GM21723 (cell line): Measurements from ENCODE around the gene STXBP5L.
A peak's percentile ranks its signal among the peaks of the same experiment; 100 is the strongest.
"Not testable (repeated sequence)": the region's sequence is repeated elsewhere in the genome, so short reads cannot be mapped to it uniquely, and the experiment has no call there.

Experiments
- ATAC-seq: cut with Tn5 transposase; IDR thresholded peaks from one replicate; pipeline ENCODE4 v1.9.1; 2021; ENCODE audit warnings: mild to moderate bottlenecking, moderate library complexity; ENCODE audit not compliant: unreplicated experiment

STXBP5L gene

DNA sequence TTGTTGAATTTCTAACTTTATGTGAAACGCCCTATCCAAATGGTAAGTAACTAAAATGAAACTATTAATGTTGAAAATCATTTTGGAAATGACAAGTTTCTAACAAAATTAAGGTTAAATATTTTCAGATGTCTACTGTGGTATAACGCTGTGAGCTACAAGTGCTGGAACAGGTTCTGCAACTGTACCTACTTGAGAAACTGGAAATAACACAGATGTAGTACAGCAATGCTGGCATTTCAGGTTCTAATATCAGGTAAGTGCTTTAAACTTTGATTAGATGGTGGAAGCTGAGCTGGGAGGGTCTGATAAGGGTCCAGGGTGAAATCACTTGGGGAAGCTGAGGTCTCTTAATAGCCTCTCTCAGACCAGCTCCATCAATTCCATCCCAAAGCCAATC is 315.1 kb downstream of the STXBP5L start:
- ATAC-seq: no peak

DNA sequence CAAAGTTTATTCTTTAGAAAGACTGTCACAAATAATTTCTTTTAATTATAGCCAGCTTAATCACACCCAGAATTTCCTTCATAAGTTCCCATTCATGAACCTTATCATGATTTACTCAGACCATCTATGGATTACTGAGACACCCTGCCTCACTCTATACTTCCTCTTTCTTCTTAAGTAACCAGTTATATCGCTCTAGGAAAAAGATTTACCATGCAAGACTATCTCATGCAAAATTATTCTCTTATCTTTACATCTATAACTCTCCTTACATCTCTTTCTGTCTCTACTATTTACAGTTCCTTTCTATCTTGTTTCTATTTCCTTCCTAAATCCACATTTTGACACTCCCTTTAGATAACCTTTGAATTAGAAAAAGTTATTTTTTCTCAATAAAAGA is 321.0 kb downstream of the STXBP5L start:
- no peak for ATAC-seq

DNA sequence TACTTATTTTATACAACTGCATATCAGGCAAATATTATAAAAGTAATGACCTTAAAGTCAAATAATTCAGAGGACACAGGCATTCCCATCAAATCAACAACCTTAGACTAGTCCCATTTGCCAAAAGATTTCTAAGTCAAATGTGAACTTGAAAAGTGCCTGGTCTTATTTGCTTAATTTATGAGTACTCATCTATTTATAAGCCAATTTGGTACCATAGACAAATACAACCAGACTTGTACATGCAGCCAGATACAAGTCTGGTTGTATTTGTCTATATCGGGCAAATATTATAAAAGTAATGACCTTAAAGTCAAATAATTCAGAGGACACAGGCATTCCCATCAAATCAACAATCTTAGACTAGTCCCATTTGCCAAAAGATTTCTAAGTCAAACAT is 322.2 kb downstream of the STXBP5L start:
- ATAC-seq: not testable (repeated sequence)

DNA sequence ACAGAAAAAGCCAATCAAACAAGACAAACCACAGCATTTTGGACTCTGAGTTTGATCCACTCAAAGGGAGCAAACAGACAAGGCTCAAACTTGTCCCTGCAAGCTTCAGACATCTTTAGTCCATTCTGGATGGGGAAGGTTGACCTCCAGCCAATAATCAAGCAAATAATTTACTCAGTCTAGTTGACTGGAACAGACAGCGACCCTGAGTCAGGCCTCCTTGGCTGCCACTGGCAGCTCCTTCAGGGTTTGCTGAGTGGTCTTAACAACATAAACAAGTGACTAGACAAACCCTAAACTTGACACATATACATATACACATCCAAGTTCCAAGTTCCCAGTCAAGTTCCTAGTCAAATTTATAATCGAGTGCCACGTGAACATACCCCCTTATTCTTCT is 323.9 kb downstream of the STXBP5L start:
- no peak for ATAC-seq

DNA sequence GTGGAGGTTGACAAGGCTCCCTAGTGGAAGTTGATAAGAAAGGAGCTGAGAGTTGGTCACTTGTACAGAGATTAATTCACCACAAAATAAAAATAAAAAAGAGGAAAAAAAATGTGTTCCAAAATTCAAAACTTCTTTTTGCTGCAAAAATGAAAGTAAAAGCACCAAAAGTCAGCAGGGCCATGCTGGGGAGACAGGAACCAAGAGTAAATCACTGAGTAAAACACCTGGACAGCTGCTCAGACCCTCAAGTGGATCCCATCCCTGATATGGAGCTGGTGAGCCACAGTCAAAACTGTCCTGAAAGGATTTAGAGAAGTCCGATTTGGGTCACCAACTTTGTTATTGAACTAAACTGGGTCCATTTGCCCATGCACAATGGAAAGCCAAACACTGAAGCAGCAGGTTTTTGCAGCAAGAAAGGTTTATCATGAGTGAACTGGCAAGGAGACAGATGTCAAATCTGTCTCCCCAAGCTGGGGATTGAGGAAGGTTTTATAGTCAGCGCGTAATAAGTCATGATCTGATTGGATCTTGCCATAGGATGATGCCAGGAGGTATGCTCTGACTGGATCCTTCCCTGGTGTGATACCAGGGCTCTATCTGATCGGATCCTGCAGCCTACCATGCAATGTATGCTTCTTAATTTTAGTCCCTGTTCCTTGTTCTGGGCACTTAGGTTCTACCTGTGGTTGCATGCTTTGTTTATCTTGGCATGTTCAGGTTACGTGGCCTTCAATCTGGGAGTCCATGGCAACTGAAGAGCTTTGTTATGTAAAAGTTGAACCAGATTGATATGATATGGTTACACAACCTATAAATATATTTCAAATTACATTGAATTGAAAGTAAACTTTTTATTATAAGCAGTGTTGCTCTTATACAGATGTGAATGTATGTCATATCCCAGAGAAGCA is 324.6 kb downstream of the STXBP5L start:
- no peak for ATAC-seq

DNA sequence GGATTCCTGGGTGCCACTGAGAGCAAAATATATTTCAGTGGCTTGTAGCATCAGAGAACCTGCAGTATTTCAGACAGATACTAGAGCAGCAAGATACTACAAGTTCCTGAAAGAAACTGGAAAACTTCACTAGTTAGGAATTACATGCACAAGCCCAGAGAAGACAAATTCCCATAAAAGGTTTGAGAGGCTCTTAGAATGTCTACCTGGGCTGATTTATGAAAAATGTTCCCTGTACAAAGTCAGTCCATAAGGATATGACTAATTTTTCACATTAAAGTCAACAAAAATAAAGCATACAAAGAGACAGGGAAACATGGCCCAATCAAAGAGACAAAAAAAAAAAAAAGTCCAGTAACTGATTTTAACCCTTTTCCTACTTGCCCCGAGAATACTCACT is 335.2 kb downstream of the STXBP5L start:
- no peak for ATAC-seq

DNA sequence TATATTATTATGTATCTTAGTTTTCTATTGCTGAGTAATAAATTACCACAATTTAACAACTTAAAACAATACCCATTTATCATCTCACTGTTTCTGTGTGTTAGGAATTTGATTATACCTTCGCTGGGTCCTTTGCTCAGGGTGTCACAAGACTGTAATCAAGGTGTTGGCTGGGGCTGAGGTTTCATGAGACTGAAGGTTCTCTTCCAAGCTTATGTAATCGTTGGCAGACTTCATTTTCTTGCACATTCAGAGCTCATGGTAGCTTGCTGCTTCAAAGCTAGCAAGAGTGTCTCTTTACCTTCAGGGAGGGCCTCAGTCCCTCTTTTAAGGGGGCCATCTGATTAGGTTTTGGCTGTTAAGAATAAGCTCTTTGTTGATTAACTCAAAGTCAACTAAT is 344.7 kb downstream of the STXBP5L start:
- ATAC-seq: no peak

DNA sequence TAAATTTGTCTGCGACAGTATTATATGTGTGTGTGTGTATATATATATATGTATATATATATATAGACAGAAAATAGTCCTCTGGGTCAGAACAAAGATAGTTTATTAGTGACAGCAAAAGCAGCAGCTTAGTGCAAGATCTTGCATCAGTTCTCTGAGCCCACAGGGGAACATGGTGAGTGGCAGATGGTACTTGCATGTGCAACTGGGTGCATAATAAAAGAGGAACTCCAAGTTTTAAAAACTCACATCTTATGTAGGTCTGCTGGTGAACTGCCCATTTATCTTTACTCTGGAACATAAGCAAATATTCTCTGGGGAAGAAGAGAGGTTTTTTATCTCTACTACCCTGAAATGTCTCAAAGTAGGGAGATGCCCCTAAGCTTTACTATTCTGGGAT is 361.4 kb downstream of the STXBP5L start:
- ATAC-seq: no peak

DNA sequence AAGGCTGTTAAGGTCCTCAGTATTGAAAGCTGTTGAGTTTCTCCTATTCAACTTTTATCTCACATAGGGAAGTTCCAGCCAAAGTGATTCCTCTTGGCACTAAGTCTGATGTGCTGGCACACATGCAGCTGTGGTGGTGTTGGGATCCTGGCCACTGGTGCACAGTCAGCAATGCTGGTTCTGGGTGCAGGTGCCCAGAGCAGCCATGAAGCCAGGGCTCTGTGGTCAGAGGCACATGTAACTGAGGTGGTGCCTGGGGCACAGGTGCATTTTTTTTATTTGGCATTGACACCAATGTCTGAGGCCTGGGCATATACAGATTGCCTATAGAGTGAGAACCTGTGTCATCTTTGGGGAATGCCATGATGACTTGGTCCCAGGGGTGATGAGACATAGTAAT is 366.4 kb downstream of the STXBP5L start:
- ATAC-seq: no peak

DNA sequence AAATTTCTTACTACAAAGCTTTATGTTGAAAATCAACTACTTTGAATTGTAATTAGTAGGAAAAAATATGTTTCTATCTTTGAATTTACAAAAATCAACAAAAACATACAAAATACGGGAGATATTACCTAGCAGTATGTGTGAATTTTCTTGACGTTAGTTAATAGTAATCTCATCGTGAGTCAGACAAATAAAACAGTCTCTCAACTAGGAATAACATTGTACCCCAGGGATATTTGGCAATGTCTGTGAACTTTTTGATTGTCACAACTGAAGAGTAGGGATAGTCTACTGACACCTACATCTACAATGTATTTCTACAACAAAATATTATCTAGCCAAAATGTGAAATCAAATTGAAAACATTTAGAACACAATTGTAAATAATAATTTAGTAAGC is 387.4 kb downstream of the STXBP5L start:
- ATAC-seq: no peak

DNA sequence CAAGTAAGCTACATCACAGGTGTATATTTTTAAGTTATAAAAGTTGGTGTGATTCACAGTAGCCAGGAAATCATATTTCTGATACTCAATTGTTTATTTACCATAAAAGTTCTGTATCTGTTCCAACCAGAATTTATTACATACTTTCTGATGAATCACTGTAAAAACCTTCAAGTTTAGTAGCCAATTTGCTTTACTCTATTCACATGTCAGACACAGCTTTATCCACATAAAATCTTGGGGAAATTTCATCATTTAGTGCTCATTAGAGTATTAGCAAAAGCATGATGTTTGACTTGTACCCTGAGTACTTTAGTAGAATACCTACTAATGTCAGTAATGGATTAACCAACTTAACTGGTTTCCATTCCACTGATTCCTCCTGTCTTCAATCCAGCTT is 388.0 kb downstream of the STXBP5L start:
- no peak for ATAC-seq

DNA sequence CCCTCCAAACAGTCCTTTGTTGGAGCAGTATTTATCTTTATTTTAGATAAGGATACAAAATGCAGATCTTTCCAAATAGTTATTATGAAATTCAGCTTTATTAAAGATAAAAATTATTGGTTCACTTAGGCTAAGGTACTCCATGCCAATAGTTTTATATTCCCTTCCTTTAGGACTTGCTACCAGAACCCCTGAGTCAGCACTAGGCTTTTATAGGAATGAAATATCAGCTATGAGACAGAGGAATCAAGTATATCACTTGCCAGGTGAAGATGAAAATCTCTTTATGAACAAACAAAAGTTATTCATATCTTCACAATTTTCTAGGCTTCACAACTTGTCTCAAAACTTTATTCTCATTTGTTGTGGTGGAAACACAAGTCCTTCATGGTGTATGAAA is 416.3 kb downstream of the STXBP5L start:
- no peak for ATAC-seq

DNA sequence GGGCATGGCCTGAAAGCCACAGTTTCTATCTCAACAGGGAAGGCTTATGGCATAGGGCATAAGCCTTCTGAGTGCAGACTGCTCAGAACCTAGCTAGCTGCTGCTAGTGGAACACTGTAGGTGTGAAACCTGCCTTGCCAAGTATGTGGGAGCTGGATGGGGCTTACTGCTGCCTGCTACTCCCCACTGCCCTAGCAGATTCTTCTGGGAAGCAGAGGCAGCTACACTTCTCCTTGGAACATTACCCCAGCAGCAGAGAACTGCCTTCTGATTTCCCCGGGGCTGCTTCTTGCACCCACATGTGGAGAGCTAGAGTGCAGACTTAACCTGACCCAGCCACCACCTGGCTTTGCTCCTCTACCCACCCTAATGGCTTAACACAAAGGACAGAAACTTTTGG is 422.1 kb downstream of the STXBP5L start:
- no peak for ATAC-seq

DNA sequence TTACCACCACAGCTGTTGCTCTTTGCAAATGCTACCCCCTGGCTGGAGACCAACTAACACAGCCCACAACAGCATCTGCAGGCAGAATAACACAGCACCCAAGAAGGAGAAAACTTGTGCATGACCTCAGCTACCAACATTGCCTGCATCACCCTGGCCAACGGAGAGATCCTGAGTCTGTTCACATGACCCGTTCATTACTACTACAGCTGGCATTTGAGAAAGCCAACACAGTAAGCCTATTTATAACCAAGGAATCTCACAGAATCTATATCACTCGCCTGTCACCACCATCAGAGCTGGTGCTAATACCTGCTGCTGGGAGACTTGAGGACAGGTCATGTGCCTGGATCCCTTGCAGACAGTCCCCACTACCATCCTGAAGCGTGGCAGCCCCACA is 422.6 kb downstream of the STXBP5L start:
- no peak for ATAC-seq

DNA sequence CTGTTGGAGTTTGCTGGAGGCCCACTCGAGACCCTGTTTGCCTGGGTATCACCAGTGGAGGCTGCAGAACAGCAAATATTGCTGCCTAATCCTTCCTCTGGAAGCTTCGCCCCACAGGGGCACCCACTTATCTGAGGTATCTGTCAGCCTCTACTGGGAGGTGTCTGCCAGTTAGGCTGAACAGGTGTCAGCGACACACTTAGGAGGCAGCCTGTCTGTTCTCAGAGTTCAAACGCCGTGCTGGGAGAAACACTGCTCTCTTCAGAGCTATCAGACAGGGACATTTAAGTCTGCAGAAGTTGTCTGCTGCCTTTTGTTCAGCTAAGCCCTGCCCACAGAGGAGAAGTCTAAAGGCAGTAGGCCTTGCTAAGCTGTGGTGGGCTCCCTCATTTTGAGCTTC is 448.0 kb downstream of the STXBP5L start:
- not testable (repeated sequence) for ATAC-seq

DNA sequence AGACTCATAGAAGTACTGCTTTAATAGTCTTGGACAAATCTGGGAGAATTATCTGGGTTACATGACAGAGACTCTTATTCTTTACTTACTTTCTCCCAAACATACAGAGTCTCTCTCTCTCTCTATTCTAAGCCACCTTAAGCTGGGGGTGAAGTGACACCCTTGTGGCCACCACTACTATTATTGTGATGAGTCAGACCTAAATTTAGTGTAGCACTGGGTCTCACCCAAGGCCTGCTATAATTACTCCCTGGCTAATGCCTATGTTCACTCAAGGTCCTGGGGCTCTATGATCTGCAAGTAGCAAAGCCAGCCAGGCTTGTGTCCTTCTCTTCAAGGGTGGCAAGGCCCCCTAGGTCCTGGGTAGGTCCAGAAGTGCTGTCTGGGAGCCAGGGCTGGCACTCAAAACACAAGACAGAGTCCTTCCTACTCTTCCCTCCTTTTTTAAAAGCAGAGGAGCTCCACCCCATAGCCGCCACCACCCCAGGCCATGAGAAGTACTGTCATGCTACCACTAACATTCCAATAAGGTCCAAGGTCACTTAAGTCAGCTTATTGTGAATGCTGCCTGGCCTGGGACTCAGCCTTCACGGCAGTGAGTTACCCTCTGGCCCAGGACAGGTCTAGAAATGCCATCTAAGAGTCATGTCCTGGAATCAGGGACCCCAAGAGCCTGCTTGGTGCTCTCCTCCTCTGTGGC is 454.2 kb downstream of the STXBP5L start:
- ATAC-seq: peak; percentile 88

DNA sequence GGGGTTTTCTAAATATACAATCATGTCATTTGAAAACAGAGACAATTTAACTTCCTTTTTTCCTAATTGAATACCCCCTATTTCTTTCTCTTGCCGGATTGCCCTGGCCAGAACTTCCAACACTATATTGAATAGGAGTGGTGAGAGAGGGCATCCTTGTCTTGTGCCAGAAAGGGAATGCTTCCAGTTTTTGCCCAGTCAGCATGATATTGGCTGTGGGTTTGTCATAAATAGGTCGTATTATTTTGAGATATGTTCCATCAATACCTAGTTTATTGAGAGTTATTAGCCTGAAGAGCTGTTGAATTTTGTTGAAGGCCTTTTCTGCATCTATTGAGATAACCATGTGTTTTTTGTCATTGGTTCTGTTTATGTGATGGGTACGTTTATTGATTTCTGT is 480.3 kb downstream of the STXBP5L start:
- ATAC-seq: not testable (repeated sequence)

DNA sequence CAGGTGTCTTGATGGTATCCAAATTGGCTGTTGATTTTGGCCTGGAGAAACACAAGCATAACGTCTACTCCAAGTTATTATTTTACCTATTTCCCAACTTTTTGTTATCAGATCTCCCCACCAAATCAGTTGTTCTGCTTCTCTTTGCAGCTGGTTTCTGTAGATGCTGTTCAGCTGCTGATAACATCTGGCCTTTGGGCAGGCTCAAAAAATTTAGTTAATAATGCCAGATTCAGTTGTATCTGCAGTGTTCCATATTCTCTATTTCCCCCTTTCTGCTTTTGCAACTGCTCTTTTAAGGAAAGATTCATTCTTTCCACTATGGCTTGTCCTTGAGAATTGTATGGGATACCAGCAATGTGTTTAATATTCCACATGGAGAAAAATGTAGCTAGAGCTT is 488.0 kb downstream of the STXBP5L start:
- ATAC-seq: not testable (repeated sequence)

DNA sequence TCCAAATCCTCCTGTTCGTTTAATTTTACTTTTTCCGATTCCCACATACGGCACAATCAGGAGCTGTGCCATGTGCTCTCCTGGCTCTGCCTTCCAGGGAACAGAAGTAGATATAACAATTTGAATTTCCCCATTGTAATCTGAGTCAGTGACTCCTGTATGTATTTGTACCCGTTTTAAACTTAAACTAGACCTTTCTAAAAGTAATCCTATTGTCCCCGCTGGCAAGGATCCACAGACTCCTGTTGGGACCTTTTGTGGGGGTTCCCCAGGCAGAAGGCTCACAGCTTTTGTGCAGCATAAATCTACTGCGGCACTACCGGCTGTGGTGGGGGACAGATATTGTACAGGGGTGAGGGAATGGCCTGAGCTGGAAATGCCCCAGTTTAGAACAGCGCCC is 490.0 kb downstream of the STXBP5L start:
- ATAC-seq: not testable (repeated sequence)

DNA sequence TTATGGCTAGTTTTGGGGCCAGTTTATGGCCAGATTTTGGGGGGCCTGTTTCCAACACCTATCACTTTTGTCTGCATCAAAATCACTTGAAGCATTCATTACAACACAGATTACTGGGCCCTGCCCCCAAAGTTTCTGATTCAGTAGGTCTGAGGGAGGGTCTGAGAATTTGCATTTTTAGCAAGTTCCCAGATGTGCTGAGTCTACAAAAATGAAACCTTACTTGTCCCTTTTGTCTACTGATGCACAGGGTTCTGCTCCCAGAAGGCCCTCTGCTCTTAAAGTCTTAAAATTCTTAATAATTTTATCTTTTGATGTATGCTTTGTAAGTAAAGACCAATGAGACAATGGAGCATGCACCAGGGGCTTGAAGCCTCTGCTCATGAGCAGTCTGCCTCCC is 491.8 kb downstream of the STXBP5L start:
- no peak for ATAC-seq

DNA sequence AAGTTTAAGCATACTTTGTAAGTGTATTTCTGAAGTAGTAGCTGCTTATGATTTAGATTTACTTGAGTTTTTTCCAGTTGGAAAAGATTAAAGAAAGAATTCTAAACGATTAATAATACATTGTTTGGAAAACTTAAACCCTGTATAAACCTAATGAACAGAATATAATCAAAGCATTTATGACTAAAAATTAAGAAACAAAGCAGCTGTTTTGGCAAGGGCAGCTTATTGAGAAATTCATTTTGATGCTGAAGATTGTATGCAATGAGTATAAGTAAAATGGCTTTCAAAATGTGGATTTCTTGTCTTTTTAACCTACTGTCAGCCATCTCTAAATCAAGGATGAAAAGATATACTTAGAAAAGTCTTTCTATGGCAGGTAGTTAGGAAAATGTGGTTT is 497.6 kb downstream of the STXBP5L start:
- no peak for ATAC-seq

DNA sequence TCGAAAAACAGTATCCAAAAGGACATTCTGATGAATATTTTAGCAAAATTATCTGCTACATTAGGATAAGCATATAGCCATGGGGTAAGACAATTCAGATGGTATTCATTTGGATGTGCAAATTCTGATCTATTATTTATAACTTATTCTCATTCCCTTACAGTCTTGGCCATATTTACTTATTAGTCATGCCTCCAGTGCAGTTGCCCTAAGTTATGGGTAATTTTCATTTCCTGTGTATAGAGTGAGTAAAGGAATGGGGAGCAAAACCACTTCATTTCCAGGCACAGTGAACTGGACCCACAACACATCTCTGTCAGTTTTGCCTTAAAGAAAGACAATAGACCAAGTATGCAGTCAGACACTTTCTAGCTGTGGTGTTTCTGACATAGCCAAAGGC is 503.5 kb downstream of the STXBP5L start:
- no peak for ATAC-seq
